Rectal smooth muscle tissue (tissue), 1 donor: ENCODE results near the gene KCNJ3.
"Not testable (repeated sequence)": the region's sequence is repeated elsewhere in the genome, so short reads cannot be mapped to it uniquely, and the experiment has no call there.

Experiments
- H3K27ac ChIP-seq: one replicate; pipeline ENCODE4 v1.7.0; 2013; ENCODE audit warnings: low read depth, low read length, inconsistent platforms
- H3K27me3 ChIP-seq: one replicate; pipeline ENCODE4 v1.7.0; 2013; ENCODE audit warnings: low read length; ENCODE audit not compliant: control insufficient read depth, insufficient read depth
- H3K36me3 ChIP-seq: one replicate; pipeline ENCODE4 v1.7.0; 2013; ENCODE audit warnings: low read length; ENCODE audit not compliant: control insufficient read depth, insufficient read depth
- H3K4me1 ChIP-seq: one replicate; pipeline ENCODE4 v1.7.0; 2013; ENCODE audit warnings: low read length; ENCODE audit not compliant: control insufficient read depth, insufficient read depth
- H3K4me3 ChIP-seq: one replicate; pipeline ENCODE4 v1.7.0; 2013; ENCODE audit warnings: low read length
- H3K9ac ChIP-seq: one replicate; pipeline ENCODE4 v1.7.0; 2013; ENCODE audit warnings: low read length

The KCNJ3 gene

GRCh38 chr2:154814856-154815255 lies 116.4 kb downstream of the KCNJ3 start:
- H3K4me3 ChIP-seq = no peak overlapping the region
- H3K27ac ChIP-seq = no peak overlapping the region
- H3K36me3 ChIP-seq = no peaks in the 10 kb centered on the region
- H3K27me3 ChIP-seq = no peaks in the 10 kb centered on the region
- no peak overlapping the region for H3K9ac ChIP-seq
- H3K4me1 ChIP-seq = no peaks in the 10 kb centered on the region

GRCh38 chr2:154825358-154825757 lies 126.9 kb downstream of the KCNJ3 start:
- H3K4me1 ChIP-seq = no peaks in the 10 kb centered on the region
- H3K9ac ChIP-seq = no peak overlapping the region
- no peak overlapping the region for H3K27ac ChIP-seq
- no peaks in the 10 kb centered on the region for H3K27me3 ChIP-seq
- no peak overlapping the region for H3K4me3 ChIP-seq
- no peaks in the 10 kb centered on the region for H3K36me3 ChIP-seq

- Histone ChIP-seq H3K9ac (no peak overlapping the region), H3K4me3 (no peak overlapping the region), H3K36me3 (no peaks in the 10 kb centered on the region), H3K27me3 (no peaks in the 10 kb centered on the region), H3K27ac (no peak overlapping the region), H3K4me1 (no peaks in the 10 kb centered on the region)
These were observed 128.3 kb downstream of the KCNJ3 start for GRCh38 chr2:154826827-154827226.

- H3K4me1 ChIP-seq = no peaks in the 10 kb centered on the region
- H3K9ac ChIP-seq = no peak overlapping the region
- H3K27me3 ChIP-seq = no peaks in the 10 kb centered on the region
- no peak overlapping the region for H3K27ac ChIP-seq
- no peak overlapping the region for H3K4me3 ChIP-seq
- H3K36me3 ChIP-seq = no peaks in the 10 kb centered on the region
These were observed 128.8 kb downstream of the KCNJ3 start for GRCh38 chr2:154827286-154827685.

GRCh38 chr2:154832711-154833110 lies 134.2 kb downstream of the KCNJ3 start:
- H3K9ac ChIP-seq = no peak overlapping the region

GRCh38 chr2:154836632-154837031 lies 138.1 kb downstream of the KCNJ3 start:
- H3K4me1 ChIP-seq = no peaks in the 10 kb centered on the region
- no peak overlapping the region for H3K4me3 ChIP-seq
- H3K36me3 ChIP-seq = no peaks in the 10 kb centered on the region
- no peak overlapping the region for H3K27ac ChIP-seq
- no peak overlapping the region for H3K9ac ChIP-seq
- no peaks in the 10 kb centered on the region for H3K27me3 ChIP-seq

More at GRCh38 chr2:154832711-154833110, 134.2 kb downstream of the KCNJ3 start:
- Histone ChIP-seq H3K4me3 (no peak overlapping the region), H3K27me3 (no peaks in the 10 kb centered on the region), H3K36me3 (no peaks in the 10 kb centered on the region), H3K4me1 (no peaks in the 10 kb centered on the region), H3K27ac (no peak overlapping the region)

GRCh38 chr2:154837035-154837434 lies 138.5 kb downstream of the KCNJ3 start:
- H3K4me1 ChIP-seq = no peaks in the 10 kb centered on the region
- H3K4me3 ChIP-seq = no peak overlapping the region
- no peak overlapping the region for H3K27ac ChIP-seq
- no peak overlapping the region for H3K9ac ChIP-seq
- no peaks in the 10 kb centered on the region for H3K27me3 ChIP-seq
- H3K36me3 ChIP-seq = no peaks in the 10 kb centered on the region

GRCh38 chr2:154844513-154844912 lies 146.0 kb downstream of the KCNJ3 start:
- H3K36me3 ChIP-seq = no peaks in the 10 kb centered on the region
- H3K4me3 ChIP-seq = no peak overlapping the region
- H3K4me1 ChIP-seq = no peaks in the 10 kb centered on the region
- H3K27ac ChIP-seq = no peak overlapping the region
- no peaks in the 10 kb centered on the region for H3K27me3 ChIP-seq
- H3K9ac ChIP-seq = no peak overlapping the region

GRCh38 chr2:154846842-154847241 lies 148.3 kb downstream of the KCNJ3 start:
- Histone ChIP-seq H3K27me3 (no peaks in the 10 kb centered on the region), H3K4me3 (no peak overlapping the region), H3K9ac (no peak overlapping the region), H3K27ac (no peak overlapping the region), H3K4me1 (no peaks in the 10 kb centered on the region), H3K36me3 (no peaks in the 10 kb centered on the region)

- H3K27me3 ChIP-seq = no peaks in the 10 kb centered on the region
- no peak overlapping the region for H3K9ac ChIP-seq
- no peaks in the 10 kb centered on the region for H3K4me1 ChIP-seq
- H3K36me3 ChIP-seq = no peaks in the 10 kb centered on the region
- H3K4me3 ChIP-seq = no peak overlapping the region
- no peak overlapping the region for H3K27ac ChIP-seq
These were observed 151.0 kb downstream of the KCNJ3 start for GRCh38 chr2:154849482-154849881.

GRCh38 chr2:154850532-154850931 lies 152.0 kb downstream of the KCNJ3 start:
- Histone ChIP-seq H3K9ac (no peak overlapping the region), H3K4me3 (no peak overlapping the region), H3K36me3 (no peaks in the 10 kb centered on the region), H3K27ac (no peak overlapping the region), H3K27me3 (no peaks in the 10 kb centered on the region), H3K4me1 (no peaks in the 10 kb centered on the region)

- Histone ChIP-seq H3K4me3 (no peak overlapping the region), H3K36me3 (no peaks in the 10 kb centered on the region), H3K9ac (no peak overlapping the region), H3K27me3 (no peaks in the 10 kb centered on the region), H3K27ac (no peak overlapping the region), H3K4me1 (no peaks in the 10 kb centered on the region)
These were observed 156.6 kb downstream of the KCNJ3 start for GRCh38 chr2:154855138-154855537.

GRCh38 chr2:154867151-154867550 lies 168.7 kb downstream of the KCNJ3 start:
- not testable (repeated sequence) for H3K36me3 ChIP-seq, H3K9ac ChIP-seq, H3K4me1 ChIP-seq, H3K27ac ChIP-seq, H3K4me3 ChIP-seq, H3K27me3 ChIP-seq
